22Rv1 (cell line): Measurements from ENCODE around the gene LXN.
"Not testable (repeated sequence)": the region's sequence is repeated elsewhere in the genome, so short reads cannot be mapped to it uniquely, and the experiment has no call there.

Experiments
- H3K27ac ChIP-seq: fragments of 450-650 bp; 2 replicates; pipeline ENCODE4 v1.5.1; 2017
- CTCF ChIP-seq: fragments of 450-650 bp; IDR thresholded peaks from 2 replicates; pipeline ENCODE4 v1.5.1; 2017; ENCODE audit warnings: mild to moderate bottlenecking
- ZFX ChIP-seq: fragments of 450-650 bp; IDR thresholded peaks from 2 replicates; pipeline ENCODE4 v1.6.1; 2017; ENCODE audit warnings: antibody characterized with exemption, borderline replicate concordance

LXN gene

DNA sequence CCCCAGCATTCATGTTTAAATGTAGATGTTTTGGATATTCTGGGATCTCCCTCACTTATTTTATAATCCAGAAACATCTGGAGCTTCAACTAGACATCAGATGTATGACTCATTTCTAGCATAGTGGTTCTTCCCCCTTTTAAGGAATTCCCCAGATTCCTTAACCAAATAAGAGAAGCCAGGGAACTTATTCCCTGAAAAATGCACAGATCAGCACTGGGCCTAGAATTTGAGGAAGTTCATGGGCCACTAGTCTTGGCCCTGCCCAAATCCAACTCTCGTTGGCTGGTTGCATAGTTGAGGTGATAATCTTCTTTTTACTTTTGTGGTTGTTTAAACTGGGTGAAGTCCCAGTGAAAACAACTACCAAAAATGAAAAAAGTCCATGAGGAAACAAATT, 39.4 kb upstream of the LXN start:
- no peak overlapping the region for H3K27ac ChIP-seq
- TF ChIP-seq CTCF (no peak), ZFX (no peak)

DNA sequence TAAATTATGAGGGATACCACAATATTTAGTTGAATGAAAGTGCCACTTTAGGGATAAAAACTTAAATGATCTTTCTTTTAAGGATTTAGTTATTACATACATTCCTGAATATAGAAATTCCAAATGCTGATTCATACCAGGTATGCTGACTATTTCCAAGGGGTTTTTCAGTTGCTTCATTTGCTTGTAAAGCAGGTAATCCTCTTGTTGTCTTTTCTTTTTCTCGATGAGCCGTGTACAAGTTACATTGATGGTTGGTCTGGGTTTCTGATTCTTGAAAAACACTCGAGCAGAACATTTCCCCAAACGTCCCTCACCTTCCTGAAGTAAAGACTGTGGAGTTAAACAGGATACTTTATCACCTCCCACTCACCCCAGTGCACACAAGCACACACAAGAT, 38.2 kb upstream of the LXN start:
- TF ChIP-seq CTCF = no peak
- no peak for TF ChIP-seq ZFX
- no peak overlapping the region for H3K27ac ChIP-seq

DNA sequence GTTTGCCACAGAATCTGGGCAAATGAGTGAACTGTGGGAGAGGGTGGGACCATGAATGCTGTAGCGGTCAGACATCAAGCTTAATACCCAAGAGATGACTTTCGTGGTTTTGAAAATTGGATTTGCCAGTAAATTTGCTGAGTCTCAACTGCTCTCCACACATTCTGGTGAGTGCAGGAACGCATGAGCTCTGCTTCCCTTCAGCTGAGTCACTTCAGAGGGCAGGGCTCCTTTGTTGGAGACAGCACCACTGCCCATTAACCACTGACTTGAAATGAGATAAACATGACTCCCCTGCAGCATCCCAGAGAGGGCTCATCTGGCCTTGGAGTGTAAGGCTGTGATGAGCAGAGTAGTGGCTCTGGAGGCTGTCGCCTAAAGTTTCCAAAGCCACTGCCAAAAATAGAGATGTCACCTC, 37.2 kb upstream of the LXN start:
- TF ChIP-seq CTCF (no peak), ZFX (no peak)
- H3K27ac ChIP-seq = no peak overlapping the region

- H3K27ac ChIP-seq = no peak overlapping the region
- TF ChIP-seq ZFX = no peak
Observed at GRCh38 chr3:158703566-158703965, 31.1 kb upstream of the LXN start.

- TF ChIP-seq ZFX = no peak
- no peak for TF ChIP-seq CTCF
- no peak overlapping the region for H3K27ac ChIP-seq
Observed at GRCh38 chr3:158702815-158703481, 30.5 kb upstream of the LXN start.

DNA sequence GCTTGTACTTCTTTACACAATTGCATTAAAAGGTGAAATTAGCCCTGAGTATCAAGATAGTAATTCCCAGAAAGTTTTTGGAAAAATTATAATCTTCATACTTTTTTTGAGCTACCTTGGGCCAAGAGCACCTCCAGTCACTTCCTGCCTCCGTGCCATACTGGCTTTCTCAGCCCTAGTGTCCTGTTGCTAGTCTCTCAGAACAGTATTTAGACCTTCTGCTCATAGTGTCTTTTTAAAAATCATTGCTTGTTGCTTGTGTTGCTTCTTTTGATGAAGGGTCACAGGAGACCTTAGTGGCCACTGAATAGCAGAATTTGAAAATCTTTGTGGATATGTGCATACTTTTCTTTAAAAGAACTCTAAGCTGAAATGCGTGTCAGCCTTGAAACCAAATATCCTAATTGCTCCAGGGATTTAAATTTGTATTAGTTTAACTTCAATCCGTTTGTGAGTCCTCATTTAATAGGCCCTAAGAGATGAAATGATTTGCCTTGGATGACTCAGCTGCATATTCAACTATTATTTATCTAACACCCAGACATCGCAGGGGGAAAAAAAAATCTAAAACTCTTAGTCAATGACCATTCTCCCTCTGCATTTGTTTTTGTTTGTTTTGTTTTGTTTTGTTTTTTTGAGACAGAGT, 29.1 kb upstream of the LXN start:
- no peak for TF ChIP-seq ZFX
- no peak for TF ChIP-seq CTCF
- H3K27ac ChIP-seq = no peak overlapping the region

DNA sequence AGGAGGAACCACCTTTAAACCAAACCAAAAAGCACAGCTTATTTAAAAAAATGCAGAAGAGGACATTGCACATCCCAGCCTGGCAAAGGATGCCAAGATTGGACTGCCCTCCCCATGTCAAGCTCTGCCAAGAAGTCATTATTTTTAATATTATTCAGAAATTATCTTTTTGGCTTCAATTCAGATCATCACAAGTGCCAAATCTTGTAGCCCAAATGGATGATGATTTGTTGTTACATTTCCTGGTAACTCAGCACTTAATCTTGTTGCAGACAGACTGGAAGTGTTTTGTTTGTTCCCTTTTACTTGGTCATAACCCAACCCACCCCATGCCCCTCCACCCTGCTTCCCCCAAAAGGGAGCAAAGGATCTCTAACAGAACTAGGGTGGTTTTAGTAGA, 28.1 kb upstream of the LXN start:
- TF ChIP-seq ZFX (no peak), CTCF (no peak)
- H3K27ac ChIP-seq = no peak overlapping the region

DNA sequence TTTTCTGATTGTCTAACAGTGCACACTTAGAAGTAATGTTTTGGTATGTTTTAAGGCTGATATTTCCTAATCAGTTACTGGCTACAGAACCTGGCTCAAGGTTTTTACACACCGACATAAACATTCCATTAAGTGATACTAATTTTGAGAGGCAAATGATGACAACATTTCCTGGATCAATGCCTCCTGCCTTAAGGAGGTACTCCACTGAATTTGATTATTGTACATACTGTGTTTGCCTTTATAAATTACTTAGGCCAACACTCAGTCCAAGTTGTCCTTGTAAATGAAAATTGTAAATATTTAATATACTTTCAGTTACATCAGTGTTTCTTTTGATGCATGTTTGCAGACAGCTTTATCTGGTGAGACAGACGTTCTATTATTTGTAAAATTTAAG, 24.2 kb upstream of the LXN start:
- TF ChIP-seq CTCF (no peak), ZFX (no peak)
- H3K27ac ChIP-seq = no peak overlapping the region; the same call in 1 of the 2 replicates

DNA sequence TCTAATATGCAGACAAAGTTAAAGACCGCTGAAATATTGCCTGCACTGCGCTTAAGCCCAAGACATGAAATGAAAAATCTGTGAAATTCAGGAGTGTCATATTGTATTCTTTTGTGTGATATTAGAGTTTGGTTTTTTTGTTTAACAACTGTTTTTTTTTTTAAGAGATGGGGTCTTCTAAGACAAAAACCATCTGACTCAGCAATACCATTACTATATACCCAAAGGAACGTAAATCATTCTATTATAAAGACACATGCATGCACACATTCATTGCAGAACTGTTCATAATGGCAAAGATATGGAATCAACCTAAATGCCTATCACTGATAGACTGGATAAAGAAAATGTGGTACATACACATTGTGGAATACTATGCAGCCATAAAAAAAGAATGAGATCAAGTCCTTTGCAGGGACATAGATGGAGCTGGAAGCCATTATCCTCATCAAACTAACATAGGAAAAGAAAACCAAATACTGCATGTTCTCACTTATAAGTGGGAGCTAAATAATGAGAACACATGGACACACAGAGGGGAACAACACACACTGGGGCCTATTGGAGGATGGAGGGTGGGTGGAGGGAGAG, 21.5 kb upstream of the LXN start:
- H3K27ac ChIP-seq = not testable (repeated sequence)
